ENCODE results near the gene SETD5.

SETD5 gene

DNA sequence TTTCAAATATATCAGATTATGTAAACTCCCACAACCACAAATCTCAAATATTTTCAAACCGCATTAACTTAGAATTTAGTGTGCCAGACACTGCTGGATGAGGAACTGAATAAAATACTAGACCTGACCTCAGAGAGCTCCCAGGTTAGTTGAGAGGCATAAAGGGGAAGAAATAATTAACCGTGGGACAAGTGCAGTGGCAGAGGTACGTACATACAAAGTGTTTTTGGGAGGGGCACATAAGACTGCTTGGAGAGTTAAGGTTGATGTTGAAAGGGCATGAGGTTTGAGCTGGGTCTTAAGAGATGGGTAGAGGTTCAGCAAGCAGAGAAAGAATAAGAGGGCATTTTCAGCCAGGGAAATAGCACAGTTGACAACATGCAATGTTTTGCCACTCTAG is 17.4 kb upstream of the SETD5 start:
- TF ChIP-seq, protein P1, sequence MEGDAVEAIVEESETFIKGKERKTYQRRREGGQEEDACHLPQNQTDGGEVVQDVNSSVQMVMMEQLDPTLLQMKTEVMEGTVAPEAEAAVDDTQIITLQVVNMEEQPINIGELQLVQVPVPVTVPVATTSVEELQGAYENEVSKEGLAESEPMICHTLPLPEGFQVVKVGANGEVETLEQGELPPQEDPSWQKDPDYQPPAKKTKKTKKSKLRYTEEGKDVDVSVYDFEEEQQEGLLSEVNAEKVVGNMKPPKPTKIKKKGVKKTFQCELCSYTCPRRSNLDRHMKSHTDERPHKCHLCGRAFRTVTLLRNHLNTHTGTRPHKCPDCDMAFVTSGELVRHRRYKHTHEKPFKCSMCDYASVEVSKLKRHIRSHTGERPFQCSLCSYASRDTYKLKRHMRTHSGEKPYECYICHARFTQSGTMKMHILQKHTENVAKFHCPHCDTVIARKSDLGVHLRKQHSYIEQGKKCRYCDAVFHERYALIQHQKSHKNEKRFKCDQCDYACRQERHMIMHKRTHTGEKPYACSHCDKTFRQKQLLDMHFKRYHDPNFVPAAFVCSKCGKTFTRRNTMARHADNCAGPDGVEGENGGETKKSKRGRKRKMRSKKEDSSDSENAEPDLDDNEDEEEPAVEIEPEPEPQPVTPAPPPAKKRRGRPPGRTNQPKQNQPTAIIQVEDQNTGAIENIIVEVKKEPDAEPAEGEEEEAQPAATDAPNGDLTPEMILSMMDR (IDR thresholded peaks at IDR 0.05; ENCODE audit: borderline replicate concordance, insufficient read depth, low read depth, low read length): no peak
- H3K4me3 ChIP-seq (ENCODE audit: low read depth, low read length): no peak overlapping the region

DNA sequence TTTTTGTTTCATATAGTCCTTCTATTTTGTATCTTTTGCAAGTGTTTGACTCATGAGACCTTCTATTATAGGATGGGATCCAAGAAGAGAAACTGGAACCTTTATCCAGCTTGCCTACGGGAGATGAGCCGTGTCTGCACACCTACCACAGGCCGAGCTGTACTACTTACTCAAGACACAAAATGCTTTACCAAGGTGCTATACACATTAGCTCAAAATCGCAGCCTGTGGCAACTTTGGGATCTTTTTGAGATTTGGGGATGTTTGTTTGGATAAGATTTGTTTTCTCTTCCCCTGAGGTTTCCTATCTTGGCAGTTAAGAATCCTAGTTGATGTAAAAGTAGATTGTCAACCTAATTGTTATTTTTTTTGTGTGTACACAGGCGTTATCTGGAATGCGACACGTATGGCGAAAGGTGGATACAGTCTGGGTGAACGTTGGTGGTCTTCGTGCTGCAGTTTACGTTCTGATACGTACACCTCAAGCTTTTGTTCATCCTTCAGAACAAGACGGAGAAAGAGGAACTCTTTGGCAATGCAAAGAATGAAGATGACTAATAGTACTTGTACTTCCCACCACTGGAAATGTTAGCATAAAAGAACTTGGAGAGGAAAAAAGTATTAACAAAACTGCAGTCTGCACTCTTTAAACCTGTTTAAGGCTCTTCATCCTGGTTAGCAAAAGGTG is 13.1 kb upstream of the SETD5 start:
- TF ChIP-seq, protein P1 (IDR thresholded peaks at IDR 0.05; ENCODE audit: borderline replicate concordance, insufficient read depth, low read depth, low read length): no peak
- no peak overlapping the region for H3K4me3 ChIP-seq (ENCODE audit: low read depth, low read length)

DNA sequence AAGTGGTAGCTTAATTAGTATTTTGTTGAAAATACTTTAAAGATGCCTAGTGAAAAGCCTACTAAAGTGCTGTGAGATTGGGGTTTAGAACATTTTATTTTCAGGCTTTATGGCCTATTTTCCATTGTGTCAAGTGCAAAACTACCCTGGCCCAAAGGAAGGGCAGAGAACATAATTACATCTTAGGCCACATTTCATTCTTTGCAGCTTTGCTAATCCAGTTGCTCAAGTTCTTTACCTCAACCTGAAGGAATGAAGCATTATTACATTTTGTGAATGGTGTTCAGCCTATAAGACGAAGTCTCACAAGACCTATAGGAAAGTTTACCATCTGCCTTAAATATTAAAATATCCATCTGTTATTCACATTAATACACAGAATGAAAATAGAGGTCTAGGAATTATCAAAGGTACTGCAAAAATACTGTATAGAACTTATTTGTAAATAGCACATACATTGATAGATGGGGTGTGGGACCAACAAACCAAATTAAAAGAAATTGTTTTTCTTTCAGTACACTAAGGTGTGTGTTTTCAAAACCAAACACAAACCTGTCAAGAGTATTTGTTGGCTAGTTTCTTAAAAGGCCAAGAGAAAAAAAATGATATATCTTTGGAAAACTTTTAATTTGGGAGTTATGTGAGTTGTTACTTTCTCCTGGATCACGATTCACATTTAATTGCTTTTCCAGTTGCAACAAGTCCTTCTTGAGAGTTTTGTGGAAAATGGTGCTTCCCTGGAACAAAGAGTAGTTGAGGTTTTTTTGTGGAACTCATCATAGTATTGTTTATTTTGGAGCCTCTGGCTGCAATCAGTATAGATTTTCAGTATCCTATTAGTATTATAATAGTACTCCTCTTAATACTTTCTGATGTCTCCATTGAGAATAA is 12.0 kb upstream of the SETD5 start:
- H3K4me3 ChIP-seq (ENCODE audit: low read depth, low read length): no peak overlapping the region

DNA sequence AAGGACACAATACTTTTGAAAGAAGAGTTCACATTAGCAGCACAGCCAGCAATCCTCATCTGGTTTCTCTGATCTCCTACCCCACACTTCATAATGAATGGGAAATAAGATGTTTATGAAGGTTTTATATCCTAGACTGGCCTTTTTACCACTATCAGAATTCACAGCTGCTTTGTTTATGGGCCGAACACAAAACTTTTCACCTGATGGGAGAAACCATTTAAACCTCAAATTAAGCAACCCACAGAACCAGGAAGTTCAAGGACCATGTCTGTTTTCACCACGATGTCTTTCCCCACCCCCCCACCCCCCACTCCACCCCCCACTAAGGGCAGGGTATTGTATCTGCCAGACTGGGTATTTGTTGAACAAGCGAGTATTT is 11.3 kb upstream of the SETD5 start:
- no peak overlapping the region for H3K4me3 ChIP-seq (ENCODE audit: low read depth, low read length)
- TF ChIP-seq, protein P1 (IDR thresholded peaks at IDR 0.05; ENCODE audit: borderline replicate concordance, insufficient read depth, low read depth, low read length): no peak

More for the DNA sequence above, 12.0 kb upstream of the SETD5 start:
- TF ChIP-seq, protein P1 (IDR thresholded peaks at IDR 0.05; ENCODE audit: borderline replicate concordance, insufficient read depth, low read depth, low read length): no peak

DNA sequence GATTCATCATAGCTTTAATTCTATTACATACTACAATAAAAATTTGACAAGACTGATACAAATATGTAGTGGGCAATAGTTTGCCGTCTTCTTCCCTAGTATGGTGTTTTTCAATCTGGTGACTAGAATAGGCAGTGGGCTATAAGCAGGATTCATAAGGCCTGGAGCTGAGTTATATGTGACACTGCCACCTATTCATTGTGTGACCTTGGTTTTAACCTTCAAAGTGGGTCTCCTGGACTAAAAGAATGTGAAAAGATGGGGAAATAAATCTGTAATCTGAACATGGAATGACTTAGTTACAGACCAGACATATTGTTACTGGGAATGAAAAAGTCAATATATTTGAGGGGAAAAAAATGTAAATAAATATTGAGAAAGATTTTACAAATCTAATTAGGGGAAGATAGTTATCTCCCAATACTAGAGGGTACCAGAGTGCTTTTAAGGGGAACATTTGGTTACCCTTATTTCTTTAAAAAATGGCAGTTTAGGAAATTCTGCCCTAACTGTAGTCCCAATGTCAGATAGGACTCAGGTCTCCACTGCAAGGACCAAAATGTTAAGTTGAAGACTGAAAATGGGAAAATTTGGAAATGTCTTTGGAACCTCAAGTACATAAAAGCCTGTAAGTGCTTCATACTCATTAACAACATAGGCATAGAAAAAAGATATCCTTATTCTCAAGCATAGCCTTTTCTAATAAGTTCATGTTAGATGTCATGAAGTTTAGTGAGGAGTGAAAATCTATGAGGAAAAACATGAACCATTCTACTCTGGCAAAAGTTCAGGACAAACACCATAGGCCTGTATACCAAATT is 10.7 kb upstream of the SETD5 start:
- TF ChIP-seq, protein P1 (IDR thresholded peaks at IDR 0.05; ENCODE audit: borderline replicate concordance, insufficient read depth, low read depth, low read length): no peak

DNA sequence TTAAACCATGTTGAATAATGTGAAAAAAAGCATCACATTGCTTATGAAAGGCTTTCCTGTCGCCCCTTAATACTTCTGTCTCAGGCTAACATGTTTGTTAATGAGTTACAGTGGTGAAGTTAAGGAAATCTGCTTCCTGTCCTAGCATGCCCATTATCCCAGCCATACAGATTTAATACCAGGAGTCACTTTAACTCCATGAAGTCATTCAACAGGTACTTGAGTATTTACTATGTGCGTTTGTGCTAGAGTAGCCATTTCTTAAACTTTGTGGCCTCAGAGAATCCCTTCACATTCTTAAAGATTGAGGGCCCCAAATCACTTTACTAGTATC is 10.1 kb upstream of the SETD5 start:
- H3K4me3 ChIP-seq (ENCODE audit: low read depth, low read length): no peak overlapping the region
- TF ChIP-seq, protein P1 (IDR thresholded peaks at IDR 0.05; ENCODE audit: borderline replicate concordance, insufficient read depth, low read depth, low read length): no peak

More for the DNA sequence above, 10.7 kb upstream of the SETD5 start:
- no peak overlapping the region for H3K4me3 ChIP-seq (ENCODE audit: low read depth, low read length)
